Germinal center (tissue), 1 donor: ENCODE data around the gene SLX9.
"Not testable (repeated sequence)": the region's sequence is repeated elsewhere in the genome, so short reads cannot be mapped to it uniquely, and the experiment has no call there.

Experiments
- DNase-seq: peaks from one replicate; pipeline ENCODE4 v3.0.0; 2012; ENCODE audit warnings: mixed read lengths, low spot score

SLX9 gene

GRCh38 chr21:44902268-44903049, 37.4 kb upstream of the SLX9 start:
- DNase-seq: no peak

GRCh38 chr21:44903050-44903685, 36.7 kb upstream of the SLX9 start:
- DNase-seq: no peak

GRCh38 chr21:44903689-44904088, 36.1 kb upstream of the SLX9 start:
- no peak for DNase-seq

DNA sequence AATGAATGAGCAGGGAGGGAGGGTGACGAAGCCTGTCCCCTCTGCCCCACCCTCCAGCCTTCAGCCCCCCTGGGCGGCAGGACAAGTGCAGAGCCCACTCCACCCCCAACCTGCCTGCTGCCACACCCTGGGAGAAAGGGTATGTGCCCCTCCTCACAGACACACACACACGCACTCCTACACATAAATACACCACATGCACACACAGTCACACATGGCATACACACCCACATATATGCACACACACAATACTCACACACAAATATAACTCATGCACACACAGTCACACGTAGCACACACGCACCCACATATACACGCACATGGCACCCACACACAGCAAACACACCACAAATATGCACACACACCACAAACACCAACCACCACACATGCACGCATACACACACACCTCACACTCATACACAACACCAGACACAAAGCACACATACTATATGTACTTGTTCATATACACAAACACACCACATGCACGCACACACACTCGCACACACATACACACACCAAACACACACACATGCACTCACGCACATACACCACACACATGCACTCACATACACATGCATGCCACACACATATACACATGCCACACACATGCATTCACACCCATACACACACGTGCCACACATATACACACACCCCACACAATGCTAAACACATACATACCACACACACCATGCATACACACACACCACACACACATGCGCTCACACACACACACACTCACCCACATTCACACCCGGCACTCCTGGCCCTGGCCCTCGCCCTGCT, 35.5 kb upstream of the SLX9 start:
- no peak for DNase-seq

GRCh38 chr21:44905016-44905727, 34.7 kb upstream of the SLX9 start:
- no peak for DNase-seq

DNA sequence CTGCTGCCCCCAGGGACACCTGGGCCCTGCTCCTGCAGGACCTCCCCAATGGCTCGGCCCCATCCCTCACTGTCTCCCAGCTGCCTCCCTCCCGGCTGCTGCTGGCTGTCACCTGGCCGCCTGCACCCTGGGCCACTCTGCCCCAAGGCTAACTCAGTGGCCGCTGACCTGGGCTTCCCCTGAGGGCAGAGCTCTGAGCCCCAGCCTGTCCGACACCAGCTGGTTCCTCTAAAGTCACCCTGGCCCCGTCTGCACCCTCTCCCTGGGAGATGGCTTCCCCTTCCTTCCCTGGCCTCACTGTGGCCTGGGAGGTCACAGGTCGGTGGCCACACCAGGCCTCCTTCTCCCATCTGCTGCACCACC, 34.1 kb upstream of the SLX9 start:
- no peak for DNase-seq

DNA sequence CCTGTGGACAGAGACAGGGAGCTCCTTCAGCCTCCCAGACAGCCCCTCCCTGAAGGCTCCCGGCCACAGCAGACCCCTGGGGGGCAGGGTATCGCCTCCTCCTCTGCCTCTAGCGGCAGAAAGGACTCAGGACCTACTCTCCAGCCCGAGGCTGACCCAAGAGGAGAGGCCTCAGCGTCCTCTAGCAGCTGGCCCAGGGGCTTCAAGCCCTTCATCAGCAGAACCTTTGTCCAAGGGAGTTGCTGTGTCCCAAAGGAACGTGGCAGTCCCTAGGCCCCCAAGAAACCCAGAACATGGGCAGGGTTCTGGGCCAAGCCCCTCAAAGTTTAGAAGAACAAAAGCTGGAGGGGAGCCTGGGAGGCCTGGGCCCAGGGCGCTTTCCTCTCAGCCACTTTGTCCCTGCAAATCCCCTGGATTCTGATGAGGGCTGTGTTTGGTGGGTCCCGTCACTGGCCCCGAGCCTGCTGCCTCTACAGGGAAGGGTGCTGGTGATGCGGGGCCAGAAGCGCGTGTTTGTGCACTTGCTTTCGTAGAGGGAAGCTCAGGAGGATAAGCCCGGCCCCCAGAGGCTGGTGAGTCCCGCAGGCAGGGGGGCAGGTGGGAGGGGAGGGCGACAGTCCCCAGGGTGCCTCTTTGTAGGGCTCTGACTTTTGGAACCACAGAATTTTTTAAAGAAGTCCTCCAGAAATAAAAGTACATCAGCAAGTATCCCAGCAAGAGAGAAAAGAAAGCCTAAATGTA, 32.4 kb upstream of the SLX9 start:
- DNase-seq: no peak

DNA sequence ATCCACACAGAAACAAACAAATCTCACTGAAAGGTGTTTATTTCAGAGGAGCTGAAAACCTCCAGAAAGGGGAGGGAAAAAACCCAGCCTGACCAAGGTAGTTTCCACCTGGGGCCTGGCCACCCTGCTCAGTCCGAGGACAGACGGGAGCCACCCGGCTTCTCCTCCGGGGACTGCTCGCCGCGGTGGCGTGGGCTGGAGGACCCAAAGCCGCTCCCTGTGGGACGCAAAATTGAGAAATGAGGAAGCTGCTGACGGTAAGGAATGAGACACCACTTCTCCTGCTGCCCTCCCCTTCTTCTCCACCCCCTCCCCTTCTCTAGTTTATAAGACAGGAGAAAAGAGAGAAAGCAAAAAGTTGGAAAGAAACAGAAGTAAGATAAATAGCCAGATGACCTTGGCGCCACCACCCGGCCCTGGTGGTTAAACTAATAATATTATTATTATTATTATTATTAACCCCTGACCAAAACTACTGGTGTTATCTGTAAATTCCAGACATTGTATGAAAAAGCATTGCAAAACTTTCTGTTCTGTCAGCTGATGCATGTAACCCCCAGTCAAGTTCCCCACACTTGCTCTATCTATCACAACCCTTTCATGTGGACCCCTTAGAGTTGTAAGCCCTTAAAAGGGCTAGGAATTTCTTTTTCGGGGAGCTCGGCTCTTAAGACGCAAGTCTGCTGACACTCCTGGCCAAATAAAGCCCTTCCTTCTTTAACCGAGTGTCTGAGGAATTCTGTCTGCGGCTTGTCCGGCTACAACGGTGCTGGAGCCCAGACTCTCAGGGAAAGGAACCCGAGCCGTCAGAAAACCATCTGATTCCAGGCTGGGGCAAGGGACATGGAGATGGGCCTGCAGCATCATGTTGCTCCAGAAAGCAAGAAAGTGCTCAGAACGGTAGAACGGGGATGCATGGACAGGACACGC, 31.6 kb upstream of the SLX9 start:
- DNase-seq: no peak

- DNase-seq: no peak
These were observed 30.9 kb upstream of the SLX9 start for GRCh38 chr21:44908908-44909307.

DNA sequence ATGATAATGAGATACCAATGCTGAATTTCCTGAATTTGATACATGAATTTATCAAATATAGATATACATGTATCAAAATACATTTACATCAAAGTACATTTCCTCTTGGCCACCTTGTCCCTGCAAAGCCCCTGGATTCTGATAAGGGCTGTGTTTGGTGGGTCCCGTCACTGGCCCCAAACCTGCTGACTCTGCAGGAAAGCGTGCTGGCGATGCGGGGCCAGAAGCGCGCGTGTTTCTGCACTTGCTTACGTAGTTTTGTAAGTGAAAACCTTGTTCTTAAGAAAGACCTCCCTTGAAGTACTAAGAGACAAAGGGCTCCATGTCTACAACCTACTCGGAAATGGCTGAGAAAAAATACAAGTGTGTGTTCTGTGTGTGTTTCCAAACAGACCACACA, 30.1 kb upstream of the SLX9 start:
- no peak for DNase-seq

DNA sequence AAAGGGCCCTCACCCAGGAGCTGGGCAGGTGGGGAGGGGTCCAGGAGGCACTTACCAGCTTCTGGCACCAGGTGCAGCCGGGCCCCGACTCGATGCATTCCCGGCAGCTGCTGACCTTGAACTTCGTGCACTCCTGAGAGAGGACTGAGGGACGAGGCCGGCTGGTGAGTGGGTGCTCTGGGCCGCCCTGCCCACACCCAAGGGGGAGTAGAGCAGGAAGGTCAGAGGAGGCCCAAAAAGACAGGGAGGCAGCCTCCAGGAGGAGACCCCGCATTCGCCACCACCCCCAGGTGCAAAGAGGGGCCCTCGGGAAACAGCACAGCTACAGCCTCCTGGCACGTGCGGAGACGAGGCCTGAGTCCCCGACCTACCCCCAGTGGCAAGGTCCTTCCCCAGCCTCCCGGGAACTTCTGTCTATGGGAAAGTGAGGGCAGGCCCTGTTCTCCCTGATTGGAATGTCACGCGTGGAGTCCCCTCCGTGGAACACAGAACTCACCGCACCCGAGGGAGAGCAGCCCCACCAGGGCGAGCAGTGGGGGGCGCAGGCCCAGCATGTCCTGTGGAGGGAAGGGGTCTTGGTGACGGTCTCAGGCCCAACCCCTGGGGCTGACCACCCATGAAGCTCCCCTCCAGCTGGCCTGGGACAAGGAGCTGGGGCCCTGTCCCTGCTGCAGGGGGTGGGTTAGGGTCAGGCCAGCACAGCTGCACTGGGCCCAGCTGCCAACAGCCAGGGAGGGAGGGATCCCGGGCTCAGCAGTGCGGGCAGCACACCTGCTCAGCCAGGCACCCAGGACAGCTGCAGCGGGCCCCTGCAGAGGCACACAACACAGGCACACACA, 29.4 kb upstream of the SLX9 start:
- DNase-seq: no peak

GRCh38 chr21:44911068-44911383, 28.8 kb upstream of the SLX9 start:
- no peak for DNase-seq

DNA sequence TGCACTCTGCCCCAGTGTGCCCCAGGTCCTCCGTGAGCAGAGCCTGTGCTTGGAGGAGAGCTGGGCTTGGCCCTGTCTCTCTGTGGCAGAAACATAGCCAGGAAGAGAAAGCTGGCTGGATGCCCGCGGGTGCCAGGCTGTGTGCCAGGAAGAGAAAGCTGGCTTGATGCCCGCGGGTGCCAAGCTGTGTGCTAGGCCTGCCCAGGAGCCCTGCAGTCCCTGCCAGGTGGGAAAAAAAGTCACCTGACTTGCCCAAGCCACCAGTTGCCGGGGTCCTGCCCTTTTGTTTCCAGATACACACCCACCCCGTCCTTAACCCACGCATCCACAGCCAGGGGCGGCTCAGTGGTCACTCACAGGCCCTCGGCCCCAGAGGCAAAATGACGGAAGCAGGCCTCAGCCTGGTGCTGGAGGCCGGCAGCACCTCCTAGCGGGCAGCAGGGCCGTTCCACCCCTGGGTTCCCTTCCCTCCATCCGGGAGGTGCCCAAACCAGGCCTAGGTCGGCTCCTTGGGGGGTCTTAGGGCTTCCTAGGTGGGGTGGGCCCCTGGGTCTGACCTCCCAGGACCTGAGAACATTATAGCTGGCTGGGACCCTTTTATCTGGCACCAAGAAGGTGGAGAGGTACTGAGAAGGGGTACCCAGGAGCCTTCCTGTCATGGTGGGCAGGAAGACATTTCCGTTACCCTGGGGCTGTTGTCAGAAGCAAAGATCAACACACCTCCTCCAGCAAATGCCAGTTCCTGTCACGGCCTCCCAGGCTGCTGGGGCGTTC, 28.3 kb upstream of the SLX9 start:
- DNase-seq: no peak

DNA sequence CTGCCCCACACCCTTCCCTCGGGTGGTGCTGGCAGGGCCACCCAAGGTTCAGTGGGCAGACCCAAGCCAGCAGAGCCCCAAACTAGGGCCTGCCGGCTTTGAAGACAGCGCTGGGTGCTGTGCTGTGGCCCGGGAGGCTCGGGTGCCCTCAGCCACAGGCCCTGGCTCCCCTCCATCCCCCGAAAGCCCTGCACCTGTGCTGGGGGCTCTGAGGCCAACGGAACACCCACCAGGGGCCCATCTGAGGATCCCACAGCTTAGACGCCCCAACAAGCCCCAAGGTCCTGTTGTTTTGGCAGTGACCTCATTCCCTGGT, 27.7 kb upstream of the SLX9 start:
- no peak for DNase-seq

GRCh38 chr21:44912506-44913412, 27.1 kb upstream of the SLX9 start:
- DNase-seq: not testable (repeated sequence)

GRCh38 chr21:44913425-44914175, 26.2 kb upstream of the SLX9 start:
- DNase-seq: no peak

DNA sequence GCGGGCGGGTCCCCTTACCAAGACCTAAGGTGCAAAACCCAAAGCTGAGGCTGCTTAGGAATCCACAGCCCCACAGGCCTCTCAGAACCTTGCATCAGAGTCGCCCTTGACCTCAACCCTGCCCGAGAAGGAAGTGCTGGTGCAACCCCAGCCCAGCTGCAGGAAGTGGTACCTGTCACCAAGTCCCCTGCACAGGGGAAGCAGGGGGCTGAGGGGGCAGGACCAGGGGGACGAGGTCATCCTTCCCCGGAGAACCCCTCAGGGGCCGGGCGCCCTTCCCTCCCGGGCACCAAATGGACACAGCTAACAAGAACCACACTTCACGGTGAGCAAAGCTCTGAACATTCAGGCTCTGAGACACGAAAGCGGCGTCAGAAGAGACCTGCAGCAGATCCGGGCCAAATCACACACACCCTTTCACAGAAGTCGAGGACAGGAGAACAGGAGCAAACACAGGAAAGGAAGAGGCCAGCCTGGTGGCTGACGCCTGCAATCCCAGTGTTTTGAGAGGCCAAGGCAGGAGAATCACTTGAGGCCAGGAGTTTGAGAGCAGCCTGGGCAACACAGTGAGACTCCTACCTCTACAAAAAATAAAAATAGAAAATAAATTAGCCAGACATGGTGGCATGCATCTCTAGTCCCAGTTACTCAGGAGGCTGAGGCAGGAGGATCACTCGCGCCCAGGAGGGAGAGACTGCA, 25.5 kb upstream of the SLX9 start:
- peak; percentile 49 for DNase-seq
